Neural progenitor cell (in vitro differentiated cells): ENCODE data around the gene ALG6.

Experiments used
- EZH2 ChIP-seq: fragments of 200-600 bp; sonication (generic); IDR thresholded peaks from 2 replicates; pipeline ENCODE4 v1.6.1; 2017; ENCODE audit warnings: antibody characterized with exemption, mild to moderate bottlenecking, moderate library complexity
- EZH2phosphoT487 ChIP-seq: fragments of 200-600 bp; sonication (generic); IDR thresholded peaks from 2 replicates; pipeline ENCODE4 v1.6.1; 2017; ENCODE audit warnings: antibody characterized with exemption
- TF ChIP-seq, protein P1 (sequence below): fragments of 200-600 bp; sonication (generic); IDR thresholded peaks from 2 replicates; pipeline ENCODE4 v1.5.1; 2017; ENCODE audit warnings: antibody characterized with exemption, mild to moderate bottlenecking

DNA sequence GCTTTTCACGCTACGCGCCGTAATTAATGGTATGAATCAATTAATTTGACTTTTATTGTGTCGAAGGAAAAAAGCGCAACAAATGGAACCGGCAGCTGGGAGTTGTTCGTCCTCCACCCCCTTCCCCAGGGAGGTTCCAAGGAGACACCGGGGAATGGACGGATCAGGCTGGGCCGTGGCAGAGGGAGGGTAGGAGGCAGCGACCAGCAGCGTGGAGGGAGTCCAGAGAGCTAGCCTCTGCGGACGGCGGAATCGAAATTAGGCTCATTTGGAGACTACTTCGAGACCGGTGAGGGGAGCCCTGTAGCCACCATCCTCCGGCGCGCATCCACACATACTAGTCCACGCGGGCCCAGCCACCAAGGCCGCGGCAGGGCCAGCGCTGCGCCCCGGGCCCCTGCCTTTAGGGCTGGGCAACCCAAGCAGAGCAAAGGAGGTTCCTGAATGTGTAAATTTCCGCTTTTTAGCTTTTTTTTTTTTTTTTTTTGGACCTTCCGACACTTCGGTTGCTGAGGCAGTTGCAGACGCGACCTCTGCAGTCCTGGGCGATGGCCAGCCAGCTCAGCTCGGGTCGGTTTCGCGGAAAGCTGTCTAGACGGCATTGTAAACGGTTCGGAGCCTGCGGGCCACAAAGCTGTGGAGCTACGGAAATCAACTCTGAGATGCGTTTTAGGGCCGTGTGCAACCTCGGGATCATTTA, 47.3 kb upstream of the ALG6 start:
- TF ChIP-seq, protein P1, sequence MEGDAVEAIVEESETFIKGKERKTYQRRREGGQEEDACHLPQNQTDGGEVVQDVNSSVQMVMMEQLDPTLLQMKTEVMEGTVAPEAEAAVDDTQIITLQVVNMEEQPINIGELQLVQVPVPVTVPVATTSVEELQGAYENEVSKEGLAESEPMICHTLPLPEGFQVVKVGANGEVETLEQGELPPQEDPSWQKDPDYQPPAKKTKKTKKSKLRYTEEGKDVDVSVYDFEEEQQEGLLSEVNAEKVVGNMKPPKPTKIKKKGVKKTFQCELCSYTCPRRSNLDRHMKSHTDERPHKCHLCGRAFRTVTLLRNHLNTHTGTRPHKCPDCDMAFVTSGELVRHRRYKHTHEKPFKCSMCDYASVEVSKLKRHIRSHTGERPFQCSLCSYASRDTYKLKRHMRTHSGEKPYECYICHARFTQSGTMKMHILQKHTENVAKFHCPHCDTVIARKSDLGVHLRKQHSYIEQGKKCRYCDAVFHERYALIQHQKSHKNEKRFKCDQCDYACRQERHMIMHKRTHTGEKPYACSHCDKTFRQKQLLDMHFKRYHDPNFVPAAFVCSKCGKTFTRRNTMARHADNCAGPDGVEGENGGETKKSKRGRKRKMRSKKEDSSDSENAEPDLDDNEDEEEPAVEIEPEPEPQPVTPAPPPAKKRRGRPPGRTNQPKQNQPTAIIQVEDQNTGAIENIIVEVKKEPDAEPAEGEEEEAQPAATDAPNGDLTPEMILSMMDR: no peak
- TF ChIP-seq EZH2: peak; percentile 98
- peak; percentile 89 for TF ChIP-seq EZH2phosphoT487
